ENCODE results near the gene TRABD2B. TPM values are rescaled to one million over a fixed set of nuclear protein-coding genes. Genes with fewer than 3 reads are reported as not detected.

TRABD2B gene
- total RNA-seq, 3 donors from 2014 or later (not counting 1 experiment from before 2014, with no cell fraction given), result not detected

GRCh38 chr1:47971385-47972160 lies 25.6 kb downstream of the TRABD2B start:
- no peak for TF ChIP-seq CTCF (IDR thresholded peaks at IDR 0.05)
- Histone ChIP-seq H3K36me3 (ENCODE audit: control insufficient read depth, insufficient read depth, low read length) (no peaks in the 10 kb centered on the region), H3K9me3 (ENCODE audit: control insufficient read depth, insufficient read depth, low read length) (no peaks in the 10 kb centered on the region), H3K4me1 (ENCODE audit: control insufficient read depth, insufficient read depth, low read length) (no peaks in the 10 kb centered on the region), H3K4me3 (ENCODE audit: low read length) (no peak overlapping the region), H3K27ac (ENCODE audit: low read length) (no peak overlapping the region), H3K27me3 (ENCODE audit: control insufficient read depth, insufficient read depth, low read length) (no peaks in the 10 kb centered on the region)
- DNase-seq (no peak), ATAC-seq (no peak)
- Mint-ChIP-seq H3K4me3 (no peak overlapping the region), H3K36me3 (no peaks in the 10 kb centered on the region), H3K9me3 (no peaks in the 10 kb centered on the region), H3K27ac (no peak overlapping the region), H3K27me3 (ENCODE audit: low read depth in 2 of 2) (peaks cover 0 to 11% of the 10 kb centered on the region in 2 donors), H3K4me1 (no peaks in the 10 kb centered on the region)
- intact Hi-C loops (cut with micrococcal nuclease), result no loop called here
- WGBS (ENCODE audit: insufficient coverage), result 92% methylated on average over 2 of the region's 2 CpGs

- Mint-ChIP-seq H3K9me3 (no peaks in the 10 kb centered on the region), H3K4me3 (no peak overlapping the region), H3K27ac (no peak overlapping the region), H3K36me3 (no peaks in the 10 kb centered on the region), H3K27me3 (ENCODE audit: low read depth in 2 of 2) (peaks cover 0 to 11% of the 10 kb centered on the region in 2 donors), H3K4me1 (no peaks in the 10 kb centered on the region)
- Histone ChIP-seq H3K36me3 (ENCODE audit: control insufficient read depth, insufficient read depth, low read length) (no peaks in the 10 kb centered on the region), H3K27me3 (ENCODE audit: control insufficient read depth, insufficient read depth, low read length) (no peaks in the 10 kb centered on the region), H3K27ac (ENCODE audit: low read length) (no peak overlapping the region), H3K4me3 (ENCODE audit: low read length) (no peak overlapping the region), H3K9me3 (ENCODE audit: control insufficient read depth, insufficient read depth, low read length) (no peaks in the 10 kb centered on the region), H3K4me1 (ENCODE audit: control insufficient read depth, insufficient read depth, low read length) (no peaks in the 10 kb centered on the region)
- intact Hi-C loops (cut with micrococcal nuclease), result no loop called here
- DNase-seq (no peak), ATAC-seq (no peak)
- TF ChIP-seq CTCF (IDR thresholded peaks at IDR 0.05), result no peak
- 100% methylated on average over 2 of the region's 3 CpGs for WGBS (ENCODE audit: insufficient coverage)
These were observed 26.3 kb downstream of the TRABD2B start for GRCh38 chr1:47970882-47971281.

- ATAC-seq, result no peak
These were observed 27.7 kb downstream of the TRABD2B start for GRCh38 chr1:47969478-47969877.

More at GRCh38 chr1:47969478-47969877, 27.7 kb downstream of the TRABD2B start:
- no peaks in the 10 kb centered on the region for H3K27me3 ChIP-seq (ENCODE audit: control insufficient read depth, insufficient read depth, low read length)
- H3K4me1 ChIP-seq (ENCODE audit: control insufficient read depth, insufficient read depth, low read length), result no peaks in the 10 kb centered on the region
- no peaks in the 10 kb centered on the region for H3K9me3 ChIP-seq (ENCODE audit: control insufficient read depth, insufficient read depth, low read length)
- Mint-ChIP-seq H3K27me3 (ENCODE audit: low read depth in 2 of 2) (peaks cover 0 to 11% of the 10 kb centered on the region in 2 donors), H3K36me3 (no peaks in the 10 kb centered on the region), H3K4me1 (no peaks in the 10 kb centered on the region), H3K27ac (no peak overlapping the region), H3K4me3 (no peak overlapping the region), H3K9me3 (no peaks in the 10 kb centered on the region)
- DNase-seq, result no peak
- no peaks in the 10 kb centered on the region for H3K36me3 ChIP-seq (ENCODE audit: control insufficient read depth, insufficient read depth, low read length)
- H3K27ac ChIP-seq (ENCODE audit: low read length), result no peak overlapping the region
- TF ChIP-seq CTCF (IDR thresholded peaks at IDR 0.05), result no peak
- WGBS (ENCODE audit: insufficient coverage), result 86% methylated on average over 3 of the region's 3 CpGs
- H3K4me3 ChIP-seq (ENCODE audit: low read length), result no peak overlapping the region
- intact Hi-C loops (cut with micrococcal nuclease), result no loop called here

Measured in natural killer cell (primary cell).